ENCODE results near the gene M1AP. TPM values are rescaled to one million over a fixed set of nuclear protein-coding genes. Genes with fewer than 3 reads are reported as not detected.

M1AP gene
- total RNA-seq, 2 experiments from 2014 or later, result not detected

DNA sequence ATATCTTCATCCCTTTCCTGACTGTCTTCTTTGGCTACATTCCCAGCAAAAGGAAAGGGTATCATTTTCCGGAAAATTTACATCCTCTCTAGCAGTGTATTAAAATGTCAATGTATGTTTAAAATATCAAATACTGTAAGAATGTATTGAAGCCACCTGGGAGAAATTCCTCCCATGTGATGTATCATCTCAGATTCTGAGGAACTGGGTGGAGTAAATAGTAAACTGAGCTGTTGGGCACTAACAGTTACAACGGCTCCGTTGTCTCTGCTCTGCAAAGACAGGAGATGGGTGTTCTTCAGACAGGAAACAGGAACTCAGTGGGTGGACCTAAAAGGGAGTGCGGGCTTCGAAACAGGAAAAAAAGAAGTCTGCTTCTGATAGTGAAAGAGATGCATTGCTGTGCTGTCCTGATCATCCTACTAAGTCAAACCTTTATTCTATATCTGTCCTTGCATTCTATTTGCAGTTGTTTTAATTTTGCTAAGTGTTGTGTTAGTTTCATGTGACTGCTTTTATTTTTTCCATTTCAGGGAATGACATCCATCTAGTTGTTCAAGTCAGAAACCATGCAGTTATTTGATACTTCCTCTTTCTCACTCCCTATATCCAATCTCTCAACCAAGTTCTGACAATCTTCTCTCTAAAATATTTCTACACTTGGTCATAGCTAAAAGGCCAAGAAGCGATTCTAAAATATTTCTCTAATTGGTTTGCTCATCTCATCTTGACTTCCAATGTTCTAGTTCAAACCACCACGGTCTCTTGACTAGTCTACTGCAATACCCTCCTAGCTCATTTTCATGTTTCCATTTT, 74.2 kb downstream of the M1AP start:
- TF ChIP-seq, protein P1, sequence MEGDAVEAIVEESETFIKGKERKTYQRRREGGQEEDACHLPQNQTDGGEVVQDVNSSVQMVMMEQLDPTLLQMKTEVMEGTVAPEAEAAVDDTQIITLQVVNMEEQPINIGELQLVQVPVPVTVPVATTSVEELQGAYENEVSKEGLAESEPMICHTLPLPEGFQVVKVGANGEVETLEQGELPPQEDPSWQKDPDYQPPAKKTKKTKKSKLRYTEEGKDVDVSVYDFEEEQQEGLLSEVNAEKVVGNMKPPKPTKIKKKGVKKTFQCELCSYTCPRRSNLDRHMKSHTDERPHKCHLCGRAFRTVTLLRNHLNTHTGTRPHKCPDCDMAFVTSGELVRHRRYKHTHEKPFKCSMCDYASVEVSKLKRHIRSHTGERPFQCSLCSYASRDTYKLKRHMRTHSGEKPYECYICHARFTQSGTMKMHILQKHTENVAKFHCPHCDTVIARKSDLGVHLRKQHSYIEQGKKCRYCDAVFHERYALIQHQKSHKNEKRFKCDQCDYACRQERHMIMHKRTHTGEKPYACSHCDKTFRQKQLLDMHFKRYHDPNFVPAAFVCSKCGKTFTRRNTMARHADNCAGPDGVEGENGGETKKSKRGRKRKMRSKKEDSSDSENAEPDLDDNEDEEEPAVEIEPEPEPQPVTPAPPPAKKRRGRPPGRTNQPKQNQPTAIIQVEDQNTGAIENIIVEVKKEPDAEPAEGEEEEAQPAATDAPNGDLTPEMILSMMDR (IDR thresholded peaks at IDR 0.05), result no peak
- H3K27me3 Mint-ChIP-seq, result no peaks in the 10 kb centered on the region
- intact Hi-C loops (cut with micrococcal nuclease), result no loop called here
- CTCF ChIA-PET, result interaction anchor here (0.7 to 7.6 kb wide), 6 partner anchors 9 to 70 kb away, joined by 3 to 54 read pairs (median 4); no protein-coding TSS in a partner anchor
- peak; percentile 35 for DNase-seq
- H3K27ac Mint-ChIP-seq, result peak overlapping the region; percentile 71
- peaks cover 2% of the 10 kb centered on the region for H3K36me3 Mint-ChIP-seq (ENCODE audit: low read depth)
- POLR2A ChIA-PET, result interaction anchor here (2.3 kb wide), 1 partner anchor 15 kb away, joined by 5 read pairs; no protein-coding TSS in a partner anchor
- ATAC-seq, result peak; percentile 69
- peak overlapping the region; percentile 36 for H3K4me3 Mint-ChIP-seq
- peaks cover 26% of the 10 kb centered on the region for H3K4me1 Mint-ChIP-seq (ENCODE audit: low read depth)
- no peaks in the 10 kb centered on the region for H3K9me3 Mint-ChIP-seq

DNA sequence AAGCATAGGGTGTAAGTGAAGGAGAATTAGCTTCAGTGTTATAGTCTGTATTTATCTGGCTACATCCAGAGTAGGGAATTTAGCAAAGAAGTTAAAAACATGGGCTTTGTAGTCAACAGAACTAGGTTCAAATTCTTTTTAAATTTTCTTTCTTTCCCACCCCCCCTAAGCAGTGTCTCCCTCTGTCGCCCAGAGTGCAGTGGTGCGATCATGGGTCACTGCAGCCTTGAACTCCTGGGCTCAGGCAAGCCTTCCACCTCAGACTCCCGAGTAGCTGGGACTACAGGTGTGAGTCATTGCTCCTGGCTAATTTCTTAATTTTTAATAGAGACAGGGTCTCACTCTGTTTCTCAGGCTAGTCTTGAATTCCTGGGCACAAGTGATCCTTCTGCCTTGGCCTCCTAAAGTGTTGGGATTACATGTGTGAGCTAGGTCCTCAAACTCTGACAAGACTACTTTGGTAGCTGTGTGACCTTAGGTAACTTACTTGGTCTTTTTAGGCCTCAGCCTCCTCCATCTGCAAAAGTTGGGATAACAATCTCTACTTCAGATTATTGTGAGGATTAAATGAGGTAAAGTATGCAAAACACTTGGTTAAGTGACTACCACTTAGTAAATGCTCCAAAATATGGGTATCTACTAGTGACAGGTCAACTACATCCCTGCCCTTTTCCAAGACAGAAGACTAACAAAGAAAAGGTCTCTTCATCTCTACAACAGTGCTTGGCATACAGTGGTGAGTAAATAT, 75.8 kb downstream of the M1AP start:
- TF ChIP-seq, protein P1 (IDR thresholded peaks at IDR 0.05), result no peak
- H3K27ac Mint-ChIP-seq, result no peak overlapping the region
- CTCF ChIA-PET, result interaction anchor here (1.1 to 7.6 kb wide), 3 partner anchors 11 to 89 kb away, joined by 3 to 54 read pairs (median 5); partner anchors contain the start of genes CCDC142 and TTC31
- POLR2A ChIA-PET, result no interaction called here
- no peak overlapping the region for H3K4me3 Mint-ChIP-seq
- no peak for DNase-seq
- H3K9me3 Mint-ChIP-seq, result no peaks in the 10 kb centered on the region
- peaks cover 33% of the 10 kb centered on the region for H3K4me1 Mint-ChIP-seq (ENCODE audit: low read depth)
- peaks cover 2% of the 10 kb centered on the region for H3K36me3 Mint-ChIP-seq (ENCODE audit: low read depth)
- intact Hi-C loops (cut with micrococcal nuclease), result no loop called here
- no peak for ATAC-seq
- H3K27me3 Mint-ChIP-seq, result peaks cover 2% of the 10 kb centered on the region

DNA sequence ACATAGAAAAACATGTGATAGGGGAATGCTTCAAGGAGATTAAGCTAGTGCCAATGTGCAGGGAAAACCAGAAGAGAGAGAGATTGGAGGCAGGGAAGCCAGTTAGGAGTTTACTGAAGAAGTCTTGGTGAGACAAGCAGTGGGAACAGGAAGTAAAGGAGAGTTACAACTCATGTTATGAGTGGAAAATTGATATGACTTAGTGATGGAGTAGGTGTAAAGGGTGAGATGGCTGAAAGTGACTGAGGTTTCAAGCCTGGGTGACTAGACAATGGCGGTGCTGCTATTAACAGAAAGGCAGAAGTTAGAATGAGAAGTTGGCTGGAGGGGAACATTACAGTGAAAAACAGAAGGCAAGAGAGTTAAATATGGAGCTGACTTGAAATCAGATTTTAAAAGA, 77.1 kb downstream of the M1AP start:
- H3K27ac Mint-ChIP-seq, result no peak overlapping the region
- peaks cover 2% of the 10 kb centered on the region for H3K36me3 Mint-ChIP-seq (ENCODE audit: low read depth)
- H3K4me3 Mint-ChIP-seq, result no peak overlapping the region
- peak; percentile 73 for ATAC-seq
- TF ChIP-seq, protein P1 (IDR thresholded peaks at IDR 0.05), result no peak
- peaks cover 42% of the 10 kb centered on the region for H3K4me1 Mint-ChIP-seq (ENCODE audit: low read depth)
- POLR2A ChIA-PET, result interaction anchor here (0.6 to 0.7 kb wide), 2 partner anchors 29 to 44 kb away, joined by 3 read pairs; no protein-coding TSS in a partner anchor
- intact Hi-C loops (cut with micrococcal nuclease), result no loop called here
- CTCF ChIA-PET, result interaction anchor here (0.9 to 3.1 kb wide), 4 partner anchors 14 to 88 kb away, joined by 3 to 10 read pairs (median 4); partner anchors contain the start of genes CCDC142 and TTC31
- H3K27me3 Mint-ChIP-seq, result peaks cover 2% of the 10 kb centered on the region
- H3K9me3 Mint-ChIP-seq, result no peaks in the 10 kb centered on the region
- peak; percentile 43 for DNase-seq

DNA sequence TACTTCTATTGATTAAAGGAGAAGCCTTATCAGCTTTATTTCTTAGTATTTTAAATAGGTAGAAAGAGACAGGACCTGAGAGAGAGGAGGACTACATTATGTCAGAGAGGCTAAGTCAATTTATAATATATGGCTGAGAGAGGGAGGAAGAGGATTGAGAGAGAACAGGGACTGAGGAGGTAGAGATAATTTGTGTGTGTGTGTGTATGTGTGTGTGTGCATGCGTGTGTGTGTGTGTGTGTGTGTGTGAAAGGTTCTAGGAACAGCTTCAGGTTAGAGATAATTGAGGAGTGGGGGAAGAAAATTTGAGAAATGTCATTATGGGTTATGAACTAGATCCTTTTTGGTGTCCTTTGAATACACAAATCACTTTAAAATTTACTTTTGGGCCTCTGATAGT, 78.4 kb downstream of the M1AP start:
- no peak overlapping the region for H3K4me3 Mint-ChIP-seq
- H3K36me3 Mint-ChIP-seq (ENCODE audit: low read depth), result peaks cover 2% of the 10 kb centered on the region
- TF ChIP-seq, protein P1 (IDR thresholded peaks at IDR 0.05), result no peak
- ChIA-PET POLR2A (interaction anchor here (1.3 to 2.0 kb wide), 2 partner anchors 10 to 14 kb away, joined by 3 to 5 read pairs; no protein-coding TSS in a partner anchor), CTCF (interaction anchor here (3.1 kb wide), 1 partner anchor 17 kb away, joined by 10 read pairs; no protein-coding TSS in a partner anchor)
- DNase-seq, result no peak
- intact Hi-C loops (cut with micrococcal nuclease), result no loop called here
- no peak overlapping the region for H3K27ac Mint-ChIP-seq
- H3K4me1 Mint-ChIP-seq (ENCODE audit: low read depth), result peaks cover 45% of the 10 kb centered on the region
- H3K27me3 Mint-ChIP-seq, result peaks cover 3% of the 10 kb centered on the region
- ATAC-seq, result no peak
- H3K9me3 Mint-ChIP-seq, result no peaks in the 10 kb centered on the region

All from activated CD8-positive, alpha-beta T cell treated with anti-CD3 and anti-CD28 coated beads for 36 hours (primary cell).